ENCODE measurements around the gene PMEPA1. TPM values are rescaled to one million over a fixed set of nuclear protein-coding genes. Genes with fewer than 3 reads are reported as not detected.

Gene PMEPA1
- polyA plus RNA-seq, 4 donors = 4.0 to 12.7 (median 9.6) TPM

DNA sequence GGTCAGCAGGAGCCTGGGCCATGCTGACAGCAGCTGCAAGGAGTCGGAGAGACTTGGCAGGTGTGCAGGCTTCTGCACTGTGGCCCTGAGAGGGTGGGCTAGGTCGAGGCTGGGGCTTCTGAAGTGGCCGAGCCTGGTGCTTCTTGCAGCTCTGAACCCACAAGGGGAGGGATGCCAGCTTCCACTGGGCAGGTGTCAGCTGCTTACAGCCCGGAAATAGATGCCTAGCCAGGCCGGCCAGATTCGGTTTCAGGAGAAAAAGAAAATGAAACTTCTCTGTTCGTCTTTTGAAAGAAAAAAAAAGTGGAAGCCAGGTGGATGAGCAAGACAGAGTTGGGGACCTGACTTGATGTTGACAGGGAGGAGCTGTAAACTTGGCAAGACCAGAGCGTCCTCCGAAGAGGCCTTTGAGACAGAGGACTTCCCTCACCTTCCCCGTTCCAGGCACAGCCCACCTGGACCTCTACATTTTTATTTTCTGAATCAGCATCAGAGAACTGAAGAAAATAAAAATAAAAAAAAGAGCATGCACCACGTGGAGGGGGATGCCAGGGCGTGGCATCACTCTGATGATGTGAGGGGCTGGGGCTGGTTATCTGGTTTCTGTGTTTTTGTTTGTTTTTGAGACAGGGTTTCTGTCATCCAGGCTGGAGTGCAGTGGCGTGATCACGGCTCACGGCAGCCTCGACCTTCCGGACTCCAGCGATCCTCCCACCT is 89.4 kb downstream of the PMEPA1 start, which contains the start of gene ZBP1:
TSS of gene ZBP1 (minus strand) at position 153 of the 717 bp plus-strand sequence. CDS start at position 22, 131 bp downstream.
- Histone ChIP-seq H3K4me1 (ENCODE audit: control insufficient read depth in 3 of 3, insufficient read depth in 2 of 3, low read depth in 1 of 3, low read length in 2 of 3) (peaks cover 0 to 4% (median 3%) of the 10 kb centered on the region in 3 donors), H3K9me3 (ENCODE audit: control insufficient read depth in 2 of 2, insufficient read depth in 1 of 2, low read depth in 1 of 2, low read length in 1 of 2) (peaks cover 0 to 15% of the 10 kb centered on the region in 2 donors), H3K4me3 (ENCODE audit: low read depth in 1 of 3, low read length in 3 of 3) (peak within 1 kb of the TSS in 2 of 3 donors; percentile 26 to 46), H3K36me3 (ENCODE audit: control insufficient read depth in 3 of 3, insufficient read depth in 2 of 3, low read depth in 1 of 3, low read length in 3 of 3) (no peaks in the 10 kb centered on the region), H3K27ac (ENCODE audit: low read depth in 1 of 3, low read length in 2 of 3) (peak within 1 kb of the TSS in 2 of 3 donors; percentile 73 to 90), H3K27me3 (ENCODE audit: control insufficient read depth in 3 of 3, insufficient read depth in 3 of 3, low read length in 3 of 3) (no peaks in the 10 kb centered on the region)
- DNase-seq (peak; percentile 57 to 79), FAIRE-seq (no peak)
- WGBS, 3 donors = 21 to 44% (median 32%) methylated on average over 18 of the region's 18 CpGs

DNA sequence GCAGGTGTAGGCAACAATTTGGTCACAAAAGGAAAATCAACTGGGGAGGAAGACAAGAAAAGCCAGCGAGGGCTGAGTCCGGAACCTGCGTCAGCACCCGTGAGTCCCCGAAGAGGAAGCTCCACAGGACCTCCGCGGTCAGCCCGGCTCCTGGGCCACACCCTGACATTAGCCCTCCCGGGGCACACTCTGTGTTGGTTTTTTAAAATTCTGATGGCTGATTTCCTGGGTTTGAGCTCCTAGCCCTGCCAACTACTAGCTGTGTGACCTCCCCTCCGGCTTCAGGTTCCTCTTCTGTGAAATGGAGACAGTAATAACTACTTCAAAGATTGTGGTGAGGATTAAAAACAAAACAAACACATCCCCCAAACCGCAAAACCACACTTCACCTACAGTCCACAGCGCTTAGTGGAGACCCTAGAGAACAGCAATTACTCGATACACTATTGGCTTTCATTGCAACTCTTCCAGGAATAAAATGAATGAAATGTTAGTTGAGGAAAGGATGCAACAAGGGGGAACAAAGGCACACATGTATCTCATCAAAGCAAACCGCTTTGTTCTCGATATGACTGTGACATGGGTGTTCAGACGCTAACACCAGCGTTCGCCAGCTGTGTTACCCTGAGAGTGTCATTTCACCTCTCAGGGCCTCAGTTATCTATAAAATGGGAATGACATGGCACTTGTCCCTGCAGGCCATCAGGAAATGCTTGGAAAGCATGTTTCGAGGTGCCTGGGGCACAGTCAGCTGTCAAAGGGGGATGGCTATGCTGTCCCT is 90.6 kb downstream of the PMEPA1 start:
- Histone ChIP-seq H3K4me3 (ENCODE audit: low read depth in 1 of 3, low read length in 3 of 3) (no peak overlapping the region), H3K27me3 (ENCODE audit: control insufficient read depth in 3 of 3, insufficient read depth in 3 of 3, low read length in 3 of 3) (no peaks in the 10 kb centered on the region), H3K27ac (ENCODE audit: low read depth in 1 of 3, low read length in 2 of 3) (peak overlapping the region in 2 of 3 donors; percentile 33 to 90), H3K4me1 (ENCODE audit: control insufficient read depth in 3 of 3, insufficient read depth in 2 of 3, low read depth in 1 of 3, low read length in 2 of 3) (peaks cover 0 to 4% (median 3%) of the 10 kb centered on the region in 3 donors), H3K36me3 (ENCODE audit: control insufficient read depth in 3 of 3, insufficient read depth in 2 of 3, low read depth in 1 of 3, low read length in 3 of 3) (peaks cover 0 to 2% (median 0%) of the 10 kb centered on the region in 3 donors), H3K9me3 (ENCODE audit: control insufficient read depth in 2 of 2, insufficient read depth in 1 of 2, low read depth in 1 of 2, low read length in 1 of 2) (peaks cover 0 to 6% of the 10 kb centered on the region in 2 donors)
- FAIRE-seq (no peak), DNase-seq (peak in 1 of 2 donors; percentile 48)
- WGBS, 3 donors = 51 to 72% (median 62%) methylated on average over 19 of the region's 19 CpGs

DNA sequence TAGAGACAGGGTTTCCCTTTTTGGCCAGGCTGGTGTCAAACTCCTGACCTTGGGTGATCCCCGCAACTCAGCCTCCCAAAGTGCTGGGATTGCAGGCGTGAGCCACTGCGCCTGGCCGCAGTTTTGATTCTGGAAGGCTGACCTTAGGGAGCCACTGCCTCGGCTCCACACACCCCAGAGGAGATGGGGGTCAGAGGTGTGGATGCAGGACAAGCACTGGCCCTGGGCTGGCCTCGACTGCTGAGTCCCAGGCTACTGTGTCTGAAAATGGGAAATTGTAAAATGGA is 91.1 kb downstream of the PMEPA1 start:
- peaks cover 0 to 4% (median 3%) of the 10 kb centered on the region in 3 donors for H3K4me1 ChIP-seq (ENCODE audit: control insufficient read depth in 3 of 3, insufficient read depth in 2 of 3, low read depth in 1 of 3, low read length in 2 of 3)
- H3K4me3 ChIP-seq (ENCODE audit: low read depth in 1 of 3, low read length in 3 of 3) = no peak overlapping the region
- H3K27ac ChIP-seq (ENCODE audit: low read depth in 1 of 3, low read length in 2 of 3) = peak overlapping the region in 2 of 3 donors; percentile 52 to 90
- 69 to 82% (median 73%) methylated on average over 6 of the region's 6 CpGs for WGBS, 3 donors
- no peaks in the 10 kb centered on the region for H3K27me3 ChIP-seq (ENCODE audit: control insufficient read depth in 3 of 3, insufficient read depth in 3 of 3, low read length in 3 of 3)
- DNase-seq (no peak), FAIRE-seq (no peak)
- H3K36me3 ChIP-seq (ENCODE audit: control insufficient read depth in 3 of 3, insufficient read depth in 2 of 3, low read depth in 1 of 3, low read length in 3 of 3) = peaks cover 0 to 2% (median 0%) of the 10 kb centered on the region in 3 donors
- H3K9me3 ChIP-seq (ENCODE audit: control insufficient read depth in 2 of 2, insufficient read depth in 1 of 2, low read depth in 1 of 2, low read length in 1 of 2) = peaks cover 0 to under 1% of the 10 kb centered on the region in 2 donors

DNA sequence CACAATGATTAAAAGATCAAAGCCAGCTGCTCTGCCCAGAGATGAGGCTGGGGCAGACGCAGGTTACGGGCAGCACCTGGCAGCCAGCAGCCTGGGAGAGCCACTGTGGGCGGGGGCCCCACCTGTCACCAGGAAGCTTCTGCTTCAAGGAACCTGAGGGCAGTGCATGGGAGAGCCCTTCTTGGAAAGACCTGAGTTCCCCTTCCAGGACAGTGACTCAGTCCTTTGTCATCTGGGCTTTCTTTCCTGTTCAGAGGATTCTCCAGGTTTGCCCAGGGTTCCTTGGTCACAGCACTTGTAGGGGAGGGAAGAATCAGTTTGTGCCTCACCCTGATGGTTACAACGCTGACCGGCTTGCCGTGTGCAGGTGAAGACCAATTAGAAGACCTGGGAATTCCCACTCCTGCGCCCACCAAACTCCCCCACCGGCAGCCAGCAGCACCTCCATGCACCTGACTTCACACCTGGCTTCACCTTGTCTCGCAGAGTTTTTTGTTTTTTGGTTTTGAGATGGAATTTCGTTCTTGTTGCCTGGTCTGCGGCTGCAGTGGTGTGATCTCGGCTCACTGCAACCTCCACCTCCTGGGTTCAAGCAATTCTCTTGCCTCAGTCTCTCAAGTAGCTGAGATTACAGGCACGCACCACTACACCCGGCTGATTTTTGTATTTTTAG is 91.6 kb downstream of the PMEPA1 start:
- peak overlapping the region in 1 of 3 donors; percentile 90 for H3K27ac ChIP-seq (ENCODE audit: low read depth in 1 of 3, low read length in 2 of 3)
- FAIRE-seq = no peak
- no peaks in the 10 kb centered on the region for H3K9me3 ChIP-seq (ENCODE audit: control insufficient read depth in 2 of 2, insufficient read depth in 1 of 2, low read depth in 1 of 2, low read length in 1 of 2)
- H3K4me3 ChIP-seq (ENCODE audit: low read depth in 1 of 3, low read length in 3 of 3) = no peak overlapping the region
- 39 to 56% (median 46%) methylated on average over 14 of the region's 14 CpGs for WGBS, 3 donors
- H3K27me3 ChIP-seq (ENCODE audit: control insufficient read depth in 3 of 3, insufficient read depth in 3 of 3, low read length in 3 of 3) = no peaks in the 10 kb centered on the region
- peak; percentile 46 to 79 for DNase-seq
- peaks cover 0 to 2% (median 0%) of the 10 kb centered on the region in 3 donors for H3K36me3 ChIP-seq (ENCODE audit: control insufficient read depth in 3 of 3, insufficient read depth in 2 of 3, low read depth in 1 of 3, low read length in 3 of 3)
- peaks cover 0 to 4% (median 3%) of the 10 kb centered on the region in 3 donors for H3K4me1 ChIP-seq (ENCODE audit: control insufficient read depth in 3 of 3, insufficient read depth in 2 of 3, low read depth in 1 of 3, low read length in 2 of 3)

DNA sequence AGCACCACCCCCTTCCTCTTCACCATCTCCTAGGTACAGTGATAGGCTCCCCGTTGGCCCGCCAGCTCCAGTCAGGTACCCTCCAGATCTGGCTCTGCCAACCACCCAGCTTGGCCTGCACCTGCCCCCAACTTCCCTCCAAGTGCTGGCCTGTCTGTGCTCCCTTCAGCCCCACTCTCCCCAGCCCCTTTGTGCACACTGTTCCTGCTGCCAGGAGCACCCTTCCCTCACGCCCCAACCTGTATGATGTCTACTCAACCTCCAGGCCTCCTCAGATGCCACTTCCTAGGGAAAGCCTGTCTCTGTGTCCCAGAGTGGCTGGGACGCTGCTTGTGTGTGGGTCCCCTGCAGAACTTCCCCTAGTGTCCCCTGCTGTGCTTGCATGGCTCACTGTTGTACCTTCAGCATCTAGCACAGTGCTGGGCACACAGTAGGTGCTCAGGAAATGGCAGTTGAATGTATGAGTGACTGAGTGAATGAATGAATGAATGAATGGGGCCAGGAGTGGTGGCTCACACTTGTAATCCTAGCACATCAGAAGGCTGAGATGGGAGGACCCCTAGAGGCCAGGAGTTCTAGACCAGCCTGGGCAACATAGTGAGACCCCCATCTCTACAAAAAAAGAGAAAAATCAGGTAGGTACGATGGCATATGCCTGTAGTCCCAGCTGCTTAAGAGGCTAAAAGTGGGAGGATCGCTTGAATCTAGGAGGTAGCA is 92.6 kb downstream of the PMEPA1 start:
- Histone ChIP-seq H3K4me3 (ENCODE audit: low read depth in 1 of 3, low read length in 3 of 3) (no peak overlapping the region), H3K27ac (ENCODE audit: low read depth in 1 of 3, low read length in 2 of 3) (peak overlapping the region in 1 of 3 donors; percentile 90), H3K9me3 (ENCODE audit: control insufficient read depth in 2 of 2, insufficient read depth in 1 of 2, low read depth in 1 of 2, low read length in 1 of 2) (no peaks in the 10 kb centered on the region), H3K36me3 (ENCODE audit: control insufficient read depth in 3 of 3, insufficient read depth in 2 of 3, low read depth in 1 of 3, low read length in 3 of 3) (peaks cover 0 to 2% (median 0%) of the 10 kb centered on the region in 3 donors), H3K27me3 (ENCODE audit: control insufficient read depth in 3 of 3, insufficient read depth in 3 of 3, low read length in 3 of 3) (no peaks in the 10 kb centered on the region), H3K4me1 (ENCODE audit: control insufficient read depth in 3 of 3, insufficient read depth in 2 of 3, low read depth in 1 of 3, low read length in 2 of 3) (peaks cover 0 to 4% (median 3%) of the 10 kb centered on the region in 3 donors)
- no peak for DNase-seq
- WGBS, 3 donors = 84 to 88% (median 87%) methylated on average over 6 of the region's 6 CpGs
- no peak for FAIRE-seq

DNA sequence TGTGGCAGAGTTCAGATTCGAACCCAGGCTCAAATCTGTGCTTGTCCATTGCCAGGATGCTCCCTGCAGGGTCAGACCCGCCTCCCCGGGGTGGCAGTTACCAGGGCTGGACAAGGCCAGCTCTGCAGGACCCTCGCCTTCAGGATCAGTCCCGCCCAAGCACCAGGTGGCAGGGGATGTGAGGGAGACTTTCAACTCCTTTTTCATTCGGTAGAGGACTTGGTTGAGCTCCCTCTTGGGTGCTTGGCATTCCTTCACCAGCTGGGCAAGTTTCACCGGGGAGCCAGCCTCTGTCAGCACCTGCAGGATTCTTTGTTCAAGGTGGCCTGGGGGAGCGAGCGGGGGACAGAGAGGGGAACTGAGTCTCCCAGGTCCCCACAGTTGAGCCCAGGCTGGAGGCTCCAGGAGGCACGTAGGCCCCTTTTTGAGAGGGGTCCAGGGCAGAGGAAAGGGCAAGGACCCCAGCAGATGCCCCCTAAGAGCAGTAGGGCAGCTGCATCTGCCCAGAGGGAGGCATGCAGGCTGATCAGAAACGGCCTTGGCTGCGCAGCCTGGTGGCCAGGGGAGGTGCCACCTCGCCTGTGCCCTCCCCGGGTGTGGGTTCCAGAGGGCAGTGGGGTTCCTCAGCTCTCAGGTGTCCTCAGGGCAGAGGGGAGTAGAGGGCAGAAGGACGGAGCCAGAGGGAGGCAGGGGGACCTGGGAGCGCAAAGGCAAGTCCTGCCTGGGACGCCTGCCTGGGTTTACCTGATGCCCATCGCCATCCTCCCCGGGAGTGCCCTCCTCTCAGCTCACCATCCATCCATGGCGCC is 93.5 kb downstream of the PMEPA1 start:
- FAIRE-seq (no peak), DNase-seq (no peak)
- no peaks in the 10 kb centered on the region for H3K9me3 ChIP-seq (ENCODE audit: control insufficient read depth in 2 of 2, insufficient read depth in 1 of 2, low read depth in 1 of 2, low read length in 1 of 2)
- no peak overlapping the region for H3K4me3 ChIP-seq (ENCODE audit: low read depth in 1 of 3, low read length in 3 of 3)
- peaks cover 0 to 2% (median 0%) of the 10 kb centered on the region in 3 donors for H3K36me3 ChIP-seq (ENCODE audit: control insufficient read depth in 3 of 3, insufficient read depth in 2 of 3, low read depth in 1 of 3, low read length in 3 of 3)
- H3K27ac ChIP-seq (ENCODE audit: low read depth in 1 of 3, low read length in 2 of 3) = no peak overlapping the region
- H3K4me1 ChIP-seq (ENCODE audit: control insufficient read depth in 3 of 3, insufficient read depth in 2 of 3, low read depth in 1 of 3, low read length in 2 of 3) = peaks cover 0 to 4% (median 3%) of the 10 kb centered on the region in 3 donors
- no peaks in the 10 kb centered on the region for H3K27me3 ChIP-seq (ENCODE audit: control insufficient read depth in 3 of 3, insufficient read depth in 3 of 3, low read length in 3 of 3)
- 85 to 91% (median 91%) methylated on average over 20 of the region's 20 CpGs for WGBS, 3 donors

DNA sequence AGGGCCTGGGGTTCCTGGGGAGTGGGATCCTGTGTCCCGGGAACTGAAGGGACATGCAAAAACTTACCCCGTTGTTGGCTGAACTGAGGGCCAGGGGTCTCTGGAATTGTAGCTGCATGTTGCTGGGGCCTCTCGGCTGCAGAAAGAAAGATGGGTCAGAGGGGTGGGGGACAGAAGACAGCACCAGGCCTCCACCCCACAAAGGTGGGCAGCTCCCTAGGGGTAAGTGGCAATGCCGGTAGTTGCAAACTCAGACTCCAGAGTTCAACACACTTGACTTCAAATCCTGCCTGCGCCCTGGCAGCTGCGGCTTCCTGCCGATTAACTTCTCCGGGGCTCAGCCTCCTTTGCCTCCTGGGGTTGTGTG is 94.4 kb downstream of the PMEPA1 start:
- Histone ChIP-seq H3K36me3 (ENCODE audit: control insufficient read depth in 3 of 3, insufficient read depth in 2 of 3, low read depth in 1 of 3, low read length in 3 of 3) (peaks cover 0 to 2% (median 0%) of the 10 kb centered on the region in 3 donors), H3K9me3 (ENCODE audit: control insufficient read depth in 2 of 2, insufficient read depth in 1 of 2, low read depth in 1 of 2, low read length in 1 of 2) (no peaks in the 10 kb centered on the region), H3K4me1 (ENCODE audit: control insufficient read depth in 3 of 3, insufficient read depth in 2 of 3, low read depth in 1 of 3, low read length in 2 of 3) (peaks cover 0 to 4% (median 0%) of the 10 kb centered on the region in 3 donors), H3K27me3 (ENCODE audit: control insufficient read depth in 3 of 3, insufficient read depth in 3 of 3, low read length in 3 of 3) (no peaks in the 10 kb centered on the region), H3K27ac (ENCODE audit: low read depth in 1 of 3, low read length in 2 of 3) (no peak overlapping the region), H3K4me3 (ENCODE audit: low read depth in 1 of 3, low read length in 3 of 3) (no peak overlapping the region)
- 80 to 91% (median 83%) methylated on average over 8 of the region's 8 CpGs for WGBS, 3 donors
- no peak for FAIRE-seq
- DNase-seq = no peak
